ENCODE results near the gene TMEM255A. TPM values are rescaled to one million over a fixed set of nuclear protein-coding genes. Genes with fewer than 3 reads are reported as not detected.

TMEM255A gene
- total and polyA plus RNA-seq, 2 of the 13 experiments (the other 11 are each of a cell fraction or from before 2014, with no cell fraction given): 0.13 to 0.40 TPM

DNA sequence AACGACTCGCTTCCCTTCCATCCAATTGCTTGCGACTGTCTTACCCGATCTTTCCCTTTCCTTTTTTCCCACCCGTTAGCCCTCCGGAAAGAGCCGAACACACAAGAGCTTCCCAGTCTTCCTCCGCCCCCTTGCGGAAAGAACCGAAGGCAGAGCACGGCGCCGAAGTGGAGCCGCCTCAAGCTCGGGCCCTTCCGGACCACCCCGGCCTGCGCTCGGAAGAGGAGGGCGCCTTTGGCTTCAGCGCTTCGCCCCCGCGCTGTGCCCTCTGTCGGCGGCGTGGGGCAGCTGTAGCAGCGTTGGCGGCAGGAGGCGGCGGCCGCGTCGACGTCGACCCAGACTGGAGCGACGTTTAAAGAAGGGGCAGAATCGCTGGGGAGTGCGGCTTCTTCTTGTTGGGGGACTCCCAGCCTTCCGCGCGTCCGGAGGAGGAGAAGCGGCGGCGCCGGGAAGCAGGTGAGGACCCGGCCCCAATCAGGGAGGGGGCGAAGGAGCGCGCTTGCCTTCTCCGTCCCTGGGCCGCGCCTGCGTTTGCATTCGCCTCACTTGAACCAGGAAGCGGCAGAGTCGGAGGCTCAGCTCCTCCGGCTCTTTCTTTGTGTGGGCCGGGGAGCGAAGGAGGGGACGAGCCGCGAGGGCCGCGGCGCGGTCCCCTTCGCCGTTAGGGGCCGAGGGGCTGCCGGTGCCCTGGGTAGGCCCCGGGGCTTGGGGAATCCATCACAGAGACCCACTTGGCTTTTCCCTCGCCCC, 60.6 kb downstream of the TMEM255A start, which contains the start of gene ZBTB33 (continued):
- no peak for TF ChIP-seq ZNF562 (CRISPR knock-in tag; IDR thresholded peaks at IDR 0.05; ENCODE audit: borderline replicate concordance)
- TF ChIP-seq HNF4A (CRISPR knock-in tag; IDR thresholded peaks at IDR 0.05): 0 out of 2 replicates have a peak, but pooled peaks have one; percentile 9
- TF ChIP-seq STAT5B (CRISPR knock-in tag; IDR thresholded peaks at IDR 0.05): no peak
- TF ChIP-seq ZNF703 (CRISPR knock-in tag; IDR thresholded peaks at IDR 0.05; ENCODE audit: borderline replicate concordance): no peak
- TF ChIP-seq KDM1A (CRISPR knock-in tag; IDR thresholded peaks at IDR 0.05): no peak
- TF ChIP-seq, protein P1, sequence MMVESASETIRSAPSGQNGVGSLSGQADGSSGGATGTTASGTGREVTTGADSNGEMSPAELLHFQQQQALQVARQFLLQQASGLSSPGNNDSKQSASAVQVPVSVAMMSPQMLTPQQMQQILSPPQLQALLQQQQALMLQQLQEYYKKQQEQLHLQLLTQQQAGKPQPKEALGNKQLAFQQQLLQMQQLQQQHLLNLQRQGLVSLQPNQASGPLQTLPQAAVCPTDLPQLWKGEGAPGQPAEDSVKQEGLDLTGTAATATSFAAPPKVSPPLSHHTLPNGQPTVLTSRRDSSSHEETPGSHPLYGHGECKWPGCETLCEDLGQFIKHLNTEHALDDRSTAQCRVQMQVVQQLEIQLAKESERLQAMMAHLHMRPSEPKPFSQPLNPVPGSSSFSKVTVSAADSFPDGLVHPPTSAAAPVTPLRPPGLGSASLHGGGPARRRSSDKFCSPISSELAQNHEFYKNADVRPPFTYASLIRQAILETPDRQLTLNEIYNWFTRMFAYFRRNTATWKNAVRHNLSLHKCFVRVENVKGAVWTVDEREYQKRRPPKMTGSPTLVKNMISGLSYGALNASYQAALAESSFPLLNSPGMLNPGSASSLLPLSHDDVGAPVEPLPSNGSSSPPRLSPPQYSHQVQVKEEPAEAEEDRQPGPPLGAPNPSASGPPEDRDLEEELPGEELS (CRISPR knock-in tag; IDR thresholded peaks at IDR 0.05): peak; percentile 45
- no peak for TF ChIP-seq ZBTB38 (CRISPR knock-in tag; IDR thresholded peaks at IDR 0.05)
- no peak for TF ChIP-seq ZNF460 (CRISPR knock-in tag; IDR thresholded peaks at IDR 0.05; ENCODE audit: borderline replicate concordance)
- TF ChIP-seq ZNF34 (CRISPR knock-in tag; IDR thresholded peaks at IDR 0.05; ENCODE audit: borderline replicate concordance): no peak
- no peak for TF ChIP-seq TMF1 (CRISPR knock-in tag; IDR thresholded peaks at IDR 0.05; ENCODE audit: low read depth)
- TF ChIP-seq, protein P2, sequence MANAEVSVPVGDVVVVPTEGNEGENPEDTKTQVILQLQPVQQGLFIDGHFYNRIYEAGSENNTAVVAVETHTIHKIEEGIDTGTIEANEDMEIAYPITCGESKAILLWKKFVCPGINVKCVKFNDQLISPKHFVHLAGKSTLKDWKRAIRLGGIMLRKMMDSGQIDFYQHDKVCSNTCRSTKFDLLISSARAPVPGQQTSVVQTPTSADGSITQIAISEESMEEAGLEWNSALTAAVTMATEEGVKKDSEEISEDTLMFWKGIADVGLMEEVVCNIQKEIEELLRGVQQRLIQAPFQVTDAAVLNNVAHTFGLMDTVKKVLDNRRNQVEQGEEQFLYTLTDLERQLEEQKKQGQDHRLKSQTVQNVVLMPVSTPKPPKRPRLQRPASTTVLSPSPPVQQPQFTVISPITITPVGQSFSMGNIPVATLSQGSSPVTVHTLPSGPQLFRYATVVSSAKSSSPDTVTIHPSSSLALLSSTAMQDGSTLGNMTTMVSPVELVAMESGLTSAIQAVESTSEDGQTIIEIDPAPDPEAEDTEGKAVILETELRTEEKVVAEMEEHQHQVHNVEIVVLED (CRISPR knock-in tag; IDR thresholded peaks at IDR 0.05; ENCODE audit: borderline replicate concordance): peak; percentile 74
- no peak for TF ChIP-seq ZNF556 (CRISPR knock-in tag; IDR thresholded peaks at IDR 0.05; ENCODE audit: borderline replicate concordance)
- TF ChIP-seq KAT2B (IDR thresholded peaks at IDR 0.05; ENCODE audit: borderline replicate concordance, low read depth, low read length): no peak
- TF ChIP-seq ZNF878 (CRISPR knock-in tag; IDR thresholded peaks at IDR 0.05): no peak
- TF ChIP-seq MATR3 (CRISPR knock-in tag; IDR thresholded peaks at IDR 0.05): no peak
- TF ChIP-seq, protein P3, sequence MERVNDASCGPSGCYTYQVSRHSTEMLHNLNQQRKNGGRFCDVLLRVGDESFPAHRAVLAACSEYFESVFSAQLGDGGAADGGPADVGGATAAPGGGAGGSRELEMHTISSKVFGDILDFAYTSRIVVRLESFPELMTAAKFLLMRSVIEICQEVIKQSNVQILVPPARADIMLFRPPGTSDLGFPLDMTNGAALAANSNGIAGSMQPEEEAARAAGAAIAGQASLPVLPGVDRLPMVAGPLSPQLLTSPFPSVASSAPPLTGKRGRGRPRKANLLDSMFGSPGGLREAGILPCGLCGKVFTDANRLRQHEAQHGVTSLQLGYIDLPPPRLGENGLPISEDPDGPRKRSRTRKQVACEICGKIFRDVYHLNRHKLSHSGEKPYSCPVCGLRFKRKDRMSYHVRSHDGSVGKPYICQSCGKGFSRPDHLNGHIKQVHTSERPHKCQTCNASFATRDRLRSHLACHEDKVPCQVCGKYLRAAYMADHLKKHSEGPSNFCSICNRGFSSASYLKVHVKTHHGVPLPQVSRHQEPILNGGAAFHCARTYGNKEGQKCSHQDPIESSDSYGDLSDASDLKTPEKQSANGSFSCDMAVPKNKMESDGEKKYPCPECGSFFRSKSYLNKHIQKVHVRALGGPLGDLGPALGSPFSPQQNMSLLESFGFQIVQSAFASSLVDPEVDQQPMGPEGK (CRISPR knock-in tag; IDR thresholded peaks at IDR 0.05): peak; percentile 77
- TF ChIP-seq, protein P4, sequence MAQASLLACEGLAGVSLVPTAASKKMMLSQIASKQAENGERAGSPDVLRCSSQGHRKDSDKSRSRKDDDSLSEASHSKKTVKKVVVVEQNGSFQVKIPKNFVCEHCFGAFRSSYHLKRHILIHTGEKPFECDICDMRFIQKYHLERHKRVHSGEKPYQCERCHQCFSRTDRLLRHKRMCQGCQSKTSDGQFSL (CRISPR knock-in tag; IDR thresholded peaks at IDR 0.05): peak; percentile 51; the same call in 1 of the 2 replicates
- TF ChIP-seq TBP (CRISPR knock-in tag; IDR thresholded peaks at IDR 0.05): no peak
- no peak for TF ChIP-seq TOE1 (CRISPR knock-in tag; IDR thresholded peaks at IDR 0.05)
- TF ChIP-seq, protein P5, sequence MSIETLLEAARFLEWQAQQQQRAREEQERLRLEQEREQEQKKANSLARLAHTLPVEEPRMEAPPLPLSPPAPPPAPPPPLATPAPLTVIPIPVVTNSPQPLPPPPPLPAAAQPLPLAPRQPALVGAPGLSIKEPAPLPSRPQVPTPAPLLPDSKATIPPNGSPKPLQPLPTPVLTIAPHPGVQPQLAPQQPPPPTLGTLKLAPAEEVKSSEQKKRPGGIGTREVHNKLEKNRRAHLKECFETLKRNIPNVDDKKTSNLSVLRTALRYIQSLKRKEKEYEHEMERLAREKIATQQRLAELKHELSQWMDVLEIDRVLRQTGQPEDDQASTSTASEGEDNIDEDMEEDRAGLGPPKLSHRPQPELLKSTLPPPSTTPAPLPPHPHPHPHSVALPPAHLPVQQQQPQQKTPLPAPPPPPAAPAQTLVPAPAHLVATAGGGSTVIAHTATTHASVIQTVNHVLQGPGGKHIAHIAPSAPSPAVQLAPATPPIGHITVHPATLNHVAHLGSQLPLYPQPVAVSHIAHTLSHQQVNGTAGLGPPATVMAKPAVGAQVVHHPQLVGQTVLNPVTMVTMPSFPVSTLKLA (IDR thresholded peaks at IDR 0.05): no peak
- TF ChIP-seq, protein P6, sequence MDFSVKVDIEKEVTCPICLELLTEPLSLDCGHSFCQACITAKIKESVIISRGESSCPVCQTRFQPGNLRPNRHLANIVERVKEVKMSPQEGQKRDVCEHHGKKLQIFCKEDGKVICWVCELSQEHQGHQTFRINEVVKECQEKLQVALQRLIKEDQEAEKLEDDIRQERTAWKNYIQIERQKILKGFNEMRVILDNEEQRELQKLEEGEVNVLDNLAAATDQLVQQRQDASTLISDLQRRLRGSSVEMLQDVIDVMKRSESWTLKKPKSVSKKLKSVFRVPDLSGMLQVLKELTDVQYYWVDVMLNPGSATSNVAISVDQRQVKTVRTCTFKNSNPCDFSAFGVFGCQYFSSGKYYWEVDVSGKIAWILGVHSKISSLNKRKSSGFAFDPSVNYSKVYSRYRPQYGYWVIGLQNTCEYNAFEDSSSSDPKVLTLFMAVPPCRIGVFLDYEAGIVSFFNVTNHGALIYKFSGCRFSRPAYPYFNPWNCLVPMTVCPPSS (IDR thresholded peaks at IDR 0.05): no peak
